HG03565 (cell line): ENCODE results near the gene TRMT10A.
"Not testable (repeated sequence)": the region's sequence is repeated elsewhere in the genome, so short reads cannot be mapped to it uniquely, and the experiment has no call there.

Source experiments
- ATAC-seq: cut with Tn5 transposase; IDR thresholded peaks from one replicate; pipeline ENCODE4 v1.9.1; 2021; ENCODE audit warnings: mild to moderate bottlenecking, moderate library complexity; ENCODE audit not compliant: unreplicated experiment

TRMT10A gene

DNA sequence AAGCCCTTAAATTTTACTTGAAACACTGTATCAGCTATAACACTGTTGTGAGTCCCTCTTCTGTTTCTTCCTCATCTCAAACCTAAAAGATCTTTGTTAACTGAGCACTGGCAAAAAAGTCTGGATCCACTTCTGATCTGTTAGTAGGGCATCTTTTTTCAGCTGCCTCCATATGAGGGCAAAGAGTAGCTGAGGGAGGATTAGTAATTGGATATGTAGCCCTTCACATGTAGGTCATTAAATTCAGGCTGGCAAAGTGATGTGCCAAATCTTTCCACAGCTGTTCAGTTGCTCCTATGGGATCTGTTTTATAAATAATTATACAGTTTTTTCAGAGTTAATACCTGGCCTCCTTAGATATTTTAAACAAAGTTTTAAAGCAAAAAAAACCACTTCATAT, 1.1 kb upstream of the TRMT10A start:
- no peak for ATAC-seq

DNA sequence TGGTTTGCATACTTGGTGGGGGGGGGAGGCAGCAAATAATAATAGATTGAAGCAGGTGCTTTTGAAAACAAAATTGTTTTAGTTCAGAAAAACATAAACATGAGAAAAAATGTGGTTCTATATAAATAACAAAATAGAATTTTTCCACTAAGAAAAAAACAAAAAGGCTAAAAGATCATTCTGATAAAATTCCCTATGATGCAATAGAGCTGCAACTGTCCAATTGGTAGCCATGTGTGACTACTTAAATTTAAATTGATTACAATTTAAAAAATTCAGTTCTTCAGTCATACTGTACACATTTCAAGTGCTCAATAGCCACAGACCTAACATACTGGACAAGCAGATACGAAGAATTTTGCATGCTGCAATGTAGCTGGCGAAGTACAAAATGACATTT, 11.0 kb downstream of the TRMT10A start:
- ATAC-seq = no peak

DNA sequence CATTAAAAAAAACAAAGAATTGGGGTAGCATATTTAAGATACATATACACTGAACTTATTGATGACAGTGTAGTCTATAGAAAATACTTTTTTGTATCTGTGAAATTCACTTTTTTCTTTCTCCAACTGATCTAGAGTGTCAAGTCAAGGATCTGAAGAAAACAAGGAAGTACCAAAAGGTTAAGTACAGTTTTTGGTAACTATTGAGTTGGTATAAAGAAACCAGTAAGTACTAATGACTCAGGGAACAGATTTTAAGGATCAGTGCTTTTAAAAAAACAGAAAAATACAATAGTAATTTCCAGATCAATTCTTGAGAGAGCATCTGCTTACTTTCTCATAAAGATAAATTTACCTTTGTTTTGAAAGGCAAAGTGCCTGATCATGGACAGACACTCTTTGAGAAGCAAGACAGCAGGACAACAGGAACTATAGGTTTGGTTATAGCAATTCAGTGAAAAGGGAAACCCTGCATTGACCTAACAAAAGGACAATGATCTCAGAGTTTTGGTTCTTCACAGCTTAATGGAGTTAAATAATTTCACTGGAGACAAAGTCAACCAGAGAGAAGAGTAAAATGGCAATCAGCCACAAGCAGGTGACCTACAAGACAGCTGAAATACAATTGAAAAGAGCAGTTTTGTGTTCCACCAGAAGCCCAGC, 23.4 kb downstream of the TRMT10A start:
- ATAC-seq = no peak

DNA sequence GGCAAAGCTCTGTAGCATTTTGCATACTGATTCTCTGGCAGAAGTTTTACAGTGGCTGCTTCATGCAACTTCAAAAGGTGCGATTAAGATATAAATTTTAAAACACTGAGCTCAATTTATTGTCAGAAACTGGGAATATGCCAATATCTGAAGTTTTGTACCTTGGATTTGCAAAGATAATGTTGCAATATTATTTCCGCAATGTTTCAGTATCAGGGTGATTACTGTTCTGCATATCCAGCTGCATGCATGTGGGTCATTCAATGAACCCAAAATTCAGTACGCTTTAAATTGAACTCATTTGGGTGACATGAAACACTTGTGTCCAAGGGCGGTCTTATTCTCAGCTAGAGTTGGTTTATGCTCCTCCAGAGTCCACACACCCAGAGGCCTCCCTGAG, 26.2 kb downstream of the TRMT10A start:
- ATAC-seq = no peak

DNA sequence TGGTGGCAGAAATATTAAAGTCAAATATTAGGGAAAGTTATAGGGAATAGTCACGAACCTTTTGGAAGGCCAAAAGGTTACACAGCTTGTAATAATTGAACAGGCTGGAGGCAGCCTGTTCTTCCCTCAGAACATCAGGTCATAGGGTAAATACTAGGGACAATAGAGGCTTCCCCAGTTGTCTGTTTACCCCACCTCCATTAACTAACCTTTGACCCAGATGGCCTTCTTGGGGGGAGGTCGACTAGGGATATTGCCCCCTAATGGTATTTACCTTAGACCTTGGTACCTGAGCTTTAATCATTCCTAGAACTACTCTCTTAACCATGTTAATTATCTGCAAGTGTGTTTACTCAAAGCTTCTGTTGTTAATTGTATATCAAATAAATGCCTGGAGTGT, 27.0 kb downstream of the TRMT10A start:
- ATAC-seq = no peak

DNA sequence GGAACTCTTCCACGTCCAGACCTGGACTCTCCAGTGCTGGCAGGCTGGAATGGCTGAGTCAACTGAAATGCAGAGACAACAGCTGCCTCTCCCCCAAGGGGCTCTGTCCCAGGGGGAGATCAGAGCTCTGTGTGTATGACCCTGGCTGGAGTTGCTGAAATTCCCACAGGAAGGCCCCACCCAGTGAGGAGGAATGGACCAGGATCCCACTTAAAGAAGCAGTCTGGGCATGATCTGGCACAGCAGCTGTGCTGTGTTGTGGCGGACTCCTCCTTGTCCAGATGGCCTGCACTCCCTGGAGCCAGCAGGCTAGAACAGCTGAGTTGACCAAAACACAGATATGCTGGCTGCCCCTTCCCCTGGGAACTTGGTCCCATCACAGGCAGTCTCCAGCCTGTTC, 27.6 kb downstream of the TRMT10A start:
- ATAC-seq = no peak

DNA sequence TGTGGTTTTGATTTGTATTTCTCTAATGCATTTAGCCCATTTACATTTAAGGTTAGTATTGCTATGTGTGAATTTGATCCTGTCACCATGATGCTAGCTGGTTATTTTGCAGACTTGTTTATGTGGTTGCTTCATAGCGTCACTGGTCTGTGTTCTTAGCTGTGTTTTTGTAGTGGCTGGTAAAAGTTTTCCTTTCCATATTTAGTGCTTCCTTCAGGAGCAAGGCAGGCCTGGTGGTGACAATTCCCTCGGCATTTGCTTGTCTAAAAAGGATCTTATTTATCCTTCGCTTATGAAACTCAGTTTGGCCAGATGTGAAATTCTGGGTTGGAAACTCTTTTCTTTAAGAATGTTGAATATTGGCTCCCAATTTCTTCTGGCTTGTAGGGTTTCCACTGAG, 29.1 kb downstream of the TRMT10A start:
- ATAC-seq = not testable (repeated sequence)

DNA sequence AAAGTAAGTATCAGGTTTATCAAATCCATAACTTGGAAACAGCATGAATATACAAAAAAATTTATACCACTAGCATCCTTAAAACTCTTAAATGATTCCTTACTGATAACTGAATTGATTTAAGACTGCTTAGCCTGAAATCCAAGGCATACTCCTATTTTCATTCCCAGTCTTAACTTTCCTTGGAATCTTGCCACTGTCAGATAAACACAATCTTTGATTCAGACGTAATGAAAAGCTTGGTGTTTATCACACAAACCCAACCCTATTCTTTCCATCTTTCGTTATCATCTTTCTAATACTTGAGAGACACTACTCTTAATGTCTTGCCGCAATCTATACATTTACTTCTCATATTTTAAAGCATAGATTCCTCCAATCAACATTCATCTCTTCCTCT, 33.9 kb downstream of the TRMT10A start:
- no peak for ATAC-seq

DNA sequence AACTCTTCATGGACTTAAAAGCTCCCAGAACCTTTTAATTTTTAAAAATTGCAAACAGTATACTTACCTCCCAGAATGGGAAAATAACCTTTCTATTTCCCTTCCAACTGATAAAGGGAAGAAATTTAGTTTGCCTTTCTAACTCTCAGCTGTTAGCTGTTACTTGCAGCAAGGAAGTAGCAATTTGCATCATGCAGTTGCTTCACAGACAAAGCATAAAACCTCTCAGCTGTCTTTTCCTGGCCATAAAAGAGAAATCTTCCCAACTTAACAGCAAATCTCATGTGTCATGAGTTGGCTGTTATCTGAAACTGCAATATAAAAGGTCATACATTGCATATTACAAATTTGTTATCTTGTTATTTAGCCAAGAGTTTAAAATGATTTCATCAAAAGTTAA, 34.6 kb downstream of the TRMT10A start:
- ATAC-seq = no peak

DNA sequence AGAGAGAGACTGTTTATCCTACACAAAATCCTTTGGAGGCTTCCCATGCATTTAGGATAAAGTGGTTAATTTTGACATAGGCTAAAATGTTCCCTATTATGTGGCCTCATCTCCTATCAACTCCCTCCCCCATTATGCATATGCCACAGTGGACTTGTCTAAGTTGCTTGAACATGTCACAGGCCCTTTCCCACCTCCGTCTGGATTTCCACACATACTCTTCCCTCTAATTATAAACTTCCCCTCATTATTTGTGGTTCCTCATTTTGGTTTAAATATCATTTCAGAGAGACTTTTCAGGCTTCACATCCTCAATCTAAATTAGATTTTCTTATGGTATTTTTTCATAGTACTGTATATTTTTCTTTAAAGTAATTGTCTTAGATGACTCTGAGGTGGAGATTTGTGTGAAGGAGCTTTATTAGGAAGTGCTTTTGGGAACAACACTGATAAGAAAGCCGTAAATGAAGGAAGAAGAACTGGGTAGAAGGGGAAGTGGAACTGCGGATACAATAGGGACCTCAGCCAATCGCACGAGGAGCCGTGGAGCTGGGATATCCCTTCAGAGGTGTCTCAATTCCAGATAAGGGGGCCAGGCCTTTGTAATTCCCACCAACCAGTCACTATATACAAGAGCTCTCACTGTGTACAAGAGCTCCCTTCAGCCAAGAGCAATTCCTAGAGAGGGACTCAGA, 45.1 kb downstream of the TRMT10A start:
- ATAC-seq = no peak

DNA sequence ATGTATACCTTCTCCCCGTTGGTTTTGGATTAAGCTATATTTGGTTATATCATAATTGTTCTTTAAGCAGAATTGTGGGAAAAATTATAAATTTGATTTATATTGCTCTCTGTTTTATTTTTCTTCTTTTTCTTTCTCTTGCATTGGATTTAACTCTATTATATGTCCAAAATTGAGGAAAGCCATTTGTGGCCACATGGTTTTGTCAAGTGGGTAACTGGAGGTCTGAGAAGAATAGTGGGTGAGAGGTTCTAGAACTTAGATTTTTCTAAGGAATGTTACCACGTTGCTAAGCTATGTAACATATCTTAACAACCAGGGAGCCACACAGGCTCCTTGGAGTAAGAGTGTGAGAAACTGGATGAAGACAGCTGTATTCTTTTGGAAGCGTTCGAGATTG, 53.1 kb downstream of the TRMT10A start, which contains the start of gene C4orf17:
C4orf17 (plus strand) TSS at position 301 of the 400 bp plus-strand sequence. CDS start 2,061 bp downstream, outside the sequence.
- ATAC-seq = no peak

DNA sequence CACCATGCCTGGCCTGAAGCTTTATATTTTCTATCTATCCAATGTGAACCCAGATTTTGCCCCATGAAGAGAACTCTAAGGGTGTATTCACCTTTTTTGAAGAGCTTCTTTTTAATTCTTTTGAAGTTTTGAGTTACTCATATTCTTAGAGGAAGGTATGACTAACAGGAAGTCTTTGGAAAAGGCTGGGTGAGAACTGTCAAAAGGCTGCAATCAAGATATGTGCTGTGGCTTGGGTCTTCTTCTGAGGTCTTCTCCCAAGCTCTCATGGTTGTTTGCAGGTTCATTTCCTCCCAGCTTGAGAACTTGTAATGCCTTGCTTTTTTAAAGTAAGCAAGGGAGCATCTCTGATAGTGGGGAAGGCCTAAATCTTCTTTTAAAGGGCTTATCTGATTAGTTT, 56.1 kb downstream of the TRMT10A start:
- peak; percentile 59 for ATAC-seq

DNA sequence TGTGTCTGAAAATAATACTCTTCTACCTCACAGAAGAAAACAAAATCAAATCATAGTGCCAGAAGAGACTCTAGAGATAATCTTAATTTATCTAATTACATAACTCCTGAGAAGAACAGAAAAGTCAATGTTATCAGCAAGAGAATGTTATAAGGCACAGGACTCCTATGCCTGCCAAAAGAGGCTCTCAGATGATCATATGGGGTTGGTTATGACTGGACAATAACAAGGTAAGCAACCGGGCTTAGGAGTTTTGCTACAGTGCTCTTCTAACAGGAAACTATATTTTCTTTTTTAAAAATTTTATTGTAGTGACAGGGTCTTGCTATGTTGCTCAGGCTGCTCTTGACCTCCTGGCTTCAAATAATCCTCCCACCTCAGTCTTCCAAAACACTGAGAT, 56.5 kb downstream of the TRMT10A start:
- no peak for ATAC-seq

DNA sequence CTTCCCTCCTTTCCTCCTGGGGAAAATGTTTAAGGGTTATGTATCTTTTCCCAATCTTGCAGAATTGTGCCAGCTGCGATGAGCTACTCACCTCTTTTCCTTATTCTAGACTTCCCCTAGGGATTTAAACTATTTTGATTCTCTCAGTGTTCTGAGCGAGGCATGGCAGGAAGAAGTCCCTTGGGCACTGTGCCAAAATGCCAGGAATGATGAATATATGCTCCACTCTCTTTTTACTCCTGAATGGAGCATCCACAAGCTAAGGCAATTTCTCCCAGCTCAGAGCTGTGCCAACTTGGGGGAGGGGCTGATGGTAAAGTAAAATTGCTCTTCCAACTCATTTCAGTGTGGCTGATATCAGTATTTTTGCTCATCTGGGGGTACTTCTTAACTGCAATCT, 57.1 kb downstream of the TRMT10A start:
- ATAC-seq = no peak

DNA sequence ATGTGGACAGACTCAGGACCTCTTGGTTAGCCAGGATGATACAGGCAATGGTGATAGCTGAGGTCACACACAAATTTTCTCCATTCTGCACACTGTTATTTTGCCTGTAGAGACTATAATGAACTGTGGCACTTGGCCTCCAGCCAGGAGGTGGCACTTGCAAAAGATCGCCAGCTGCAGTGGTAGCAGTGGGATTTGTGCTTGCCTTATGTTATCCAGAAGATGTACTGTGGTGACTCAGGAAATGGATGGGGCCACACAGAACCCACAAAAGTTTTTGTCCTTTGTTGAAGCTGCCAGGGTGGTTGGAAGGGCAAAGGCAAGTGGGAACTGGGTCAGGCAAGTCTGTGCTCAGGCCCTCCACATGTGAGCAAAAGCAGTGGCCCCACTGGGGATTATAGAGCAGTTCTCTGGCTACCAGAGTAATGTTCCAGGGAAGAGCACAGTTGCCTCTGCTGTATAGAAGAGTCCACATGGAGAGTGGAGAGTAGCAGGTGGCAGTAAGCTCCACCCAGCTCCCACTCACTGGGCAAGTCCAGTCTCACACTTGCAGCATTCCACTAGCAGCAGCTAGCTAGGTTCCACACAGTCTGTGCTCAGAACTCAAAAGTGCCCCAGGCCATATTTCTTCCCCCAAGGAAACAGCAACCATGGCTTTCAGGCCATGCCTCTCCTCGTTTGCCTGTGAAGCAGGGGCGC, 58.9 kb downstream of the TRMT10A start:
- no peak for ATAC-seq
